ENCODE measurements around the gene ATG101.

ATG101 gene

DNA sequence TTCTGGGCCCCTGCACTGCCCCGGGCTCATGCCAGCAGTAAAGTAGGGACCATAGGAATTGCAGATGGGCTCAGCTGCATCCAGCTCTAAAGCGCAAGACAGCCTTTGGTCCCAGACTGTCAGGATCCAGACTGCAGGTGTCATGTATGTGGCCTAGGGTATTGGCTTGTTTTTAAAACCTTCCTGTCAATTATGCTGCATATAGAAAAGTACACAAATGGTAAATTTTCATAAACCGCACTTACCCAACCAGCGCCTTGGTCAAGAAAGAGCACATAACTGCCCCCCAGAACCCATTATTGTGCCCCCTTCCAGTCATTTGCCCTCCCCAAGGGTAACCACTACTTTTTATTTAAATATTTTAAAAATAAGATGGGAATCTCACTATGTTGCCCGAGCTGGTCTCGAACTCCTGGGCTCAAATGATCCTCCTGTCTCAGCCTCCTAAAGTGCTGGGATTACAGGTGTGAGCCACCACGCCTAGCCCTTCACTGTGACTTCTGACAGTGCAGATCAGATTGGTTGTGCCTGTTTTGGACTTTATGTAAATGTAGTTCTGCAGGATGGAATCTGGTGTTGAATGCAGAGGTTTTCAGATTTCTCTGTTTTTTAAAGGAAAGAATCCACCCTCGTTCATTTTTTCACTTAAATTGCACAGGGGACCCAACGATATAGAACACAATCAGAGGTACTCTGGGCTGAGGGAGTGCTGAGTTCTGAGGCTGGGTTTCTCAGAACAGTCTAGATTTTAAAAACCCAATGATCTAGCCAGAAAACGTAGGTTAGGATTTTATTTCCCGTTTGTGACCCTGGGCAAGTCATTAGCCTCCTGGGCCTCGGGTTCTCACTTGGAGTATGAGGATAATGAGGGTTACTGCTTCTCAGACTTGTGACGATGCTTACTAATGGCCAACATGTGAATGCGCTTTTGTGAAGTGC is 11.9 kb upstream of the ATG101 start:
- DNase-seq (ENCODE audit: low read depth in 2 of 2): no peak

GRCh38 chr12:52058631-52059361 is 11.0 kb upstream of the ATG101 start:
- DNase-seq (ENCODE audit: low read depth in 2 of 2): no peak

GRCh38 chr12:52059582-52060497 is 9.9 kb upstream of the ATG101 start:
- no peak for DNase-seq (ENCODE audit: low read depth in 2 of 2)

DNA sequence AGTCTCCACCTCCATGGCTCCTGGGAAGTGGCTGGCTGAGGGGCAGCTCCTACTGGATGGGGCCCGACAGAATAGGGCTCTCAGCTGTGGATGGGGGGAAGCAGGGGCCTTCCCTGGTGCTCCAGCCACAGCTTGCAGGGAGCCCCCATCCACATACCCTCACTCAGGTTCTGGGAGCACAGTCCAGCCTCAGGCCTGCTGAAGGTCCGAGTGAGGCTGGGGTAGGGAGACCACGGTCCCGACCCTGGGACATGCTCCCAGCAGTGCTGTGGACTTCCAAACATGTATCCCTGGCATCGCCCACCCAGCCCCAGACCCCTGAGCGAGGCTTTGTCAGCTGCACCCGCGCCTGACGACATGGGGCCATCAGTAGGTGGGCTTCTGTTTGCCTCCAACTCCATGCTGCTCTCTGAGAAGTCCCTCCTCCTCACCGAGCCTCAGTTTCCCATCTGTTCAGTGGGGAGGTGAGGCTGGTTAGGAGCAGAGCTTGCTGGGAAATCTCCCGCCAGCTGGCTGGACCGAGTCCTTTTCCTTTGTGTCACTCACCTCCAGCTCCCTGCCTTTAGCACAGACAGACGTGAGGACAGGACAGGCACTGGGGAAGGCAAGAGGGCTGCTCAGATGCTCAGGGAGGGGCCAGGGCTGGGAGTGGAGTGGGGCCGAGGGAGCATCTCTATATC is 9.1 kb upstream of the ATG101 start:
- no peak for DNase-seq (ENCODE audit: low read depth in 2 of 2)

GRCh38 chr12:52061470-52062166 is 8.2 kb upstream of the ATG101 start:
- no peak for DNase-seq (ENCODE audit: low read depth in 2 of 2)

- DNase-seq (ENCODE audit: low read depth in 2 of 2): no peak
These were observed 7.4 kb upstream of the ATG101 start for GRCh38 chr12:52062167-52063081.

GRCh38 chr12:52063082-52063924 is 6.5 kb upstream of the ATG101 start:
- no peak for DNase-seq (ENCODE audit: low read depth in 2 of 2)

- no peak for DNase-seq (ENCODE audit: low read depth in 2 of 2)
These were observed 5.7 kb upstream of the ATG101 start for GRCh38 chr12:52063981-52064649.

- DNase-seq (ENCODE audit: low read depth in 2 of 2): no peak
These were observed 3.3 kb upstream of the ATG101 start for GRCh38 chr12:52066346-52067080.

- no peak for DNase-seq (ENCODE audit: low read depth in 2 of 2)
These were observed 2.8 kb upstream of the ATG101 start for GRCh38 chr12:52067081-52067374.

DNA sequence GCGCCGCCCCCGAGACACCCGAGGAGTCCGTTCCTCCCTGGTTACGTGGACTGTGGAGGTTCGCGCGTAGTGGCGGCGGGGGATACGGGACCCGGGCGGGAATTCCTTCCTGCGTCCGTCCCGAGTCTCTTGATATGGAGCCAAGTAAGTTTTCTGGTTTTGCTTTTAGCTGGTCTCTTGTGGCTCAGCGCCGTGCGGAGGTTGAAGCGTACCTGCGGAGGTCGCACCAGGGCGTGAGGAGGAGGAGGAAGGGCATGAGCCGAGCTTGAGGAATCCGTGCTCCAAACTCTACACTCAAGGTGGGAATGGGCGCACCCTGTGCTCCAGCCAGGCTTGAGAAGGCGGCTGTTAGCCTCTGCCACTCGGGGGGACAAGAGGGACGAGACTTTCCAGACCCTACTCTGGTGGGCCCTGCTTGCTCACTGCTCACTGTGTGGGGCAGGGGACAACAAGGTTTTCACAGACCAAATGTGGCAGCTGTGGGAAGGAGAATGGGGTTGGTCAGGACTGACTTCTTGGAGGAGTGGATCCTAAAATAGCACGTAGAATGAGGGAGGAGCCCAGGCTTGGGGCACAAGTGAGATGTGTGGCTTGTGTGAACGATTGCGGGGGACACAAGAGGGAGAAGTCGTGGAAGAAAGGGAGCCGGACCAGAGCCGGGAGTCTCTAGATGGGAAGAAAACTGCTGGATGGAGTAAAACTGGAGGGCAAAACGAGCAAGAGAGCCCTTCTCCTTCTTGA is 577 bp downstream of the ATG101 start:
- no peak for DNase-seq (ENCODE audit: low read depth in 2 of 2)

GRCh38 chr12:52073531-52074381 is 4.0 kb downstream of the ATG101 start:
- DNase-seq (ENCODE audit: low read depth in 2 of 2): no peak

- DNase-seq (ENCODE audit: low read depth in 2 of 2): no peak
These were observed 5.4 kb downstream of the ATG101 start for GRCh38 chr12:52074971-52075724.

DNA sequence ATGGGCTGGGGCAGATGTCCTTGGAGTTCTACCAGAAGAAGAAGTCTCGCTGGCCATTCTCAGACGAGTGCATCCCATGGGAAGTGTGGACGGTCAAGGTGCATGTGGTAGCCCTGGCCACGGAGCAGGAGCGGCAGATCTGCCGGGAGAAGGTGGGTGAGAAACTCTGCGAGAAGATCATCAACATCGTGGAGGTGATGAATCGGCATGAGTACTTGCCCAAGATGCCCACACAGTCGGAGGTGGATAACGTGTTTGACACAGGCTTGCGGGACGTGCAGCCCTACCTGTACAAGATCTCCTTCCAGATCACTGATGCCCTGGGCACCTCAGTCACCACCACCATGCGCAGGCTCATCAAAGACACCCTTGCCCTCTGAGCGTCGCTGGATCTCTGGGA is 7.0 kb downstream of the ATG101 start:
- DNase-seq (ENCODE audit: low read depth in 2 of 2): no peak

- DNase-seq (ENCODE audit: low read depth in 2 of 2): no peak
These were observed 8.5 kb downstream of the ATG101 start for GRCh38 chr12:52078276-52078675.

Measured in stimulated activated CD4-positive, alpha-beta T cell treated with anti-CD3 and anti-CD28 coated beads, Interleukin-1b, Interleukin-23, amount 100 ng/mL, for 1 hour (primary cell).